HepG2 (cell line): ENCODE results near the gene PGM5. TPM values are rescaled to one million over a fixed set of nuclear protein-coding genes. Genes with fewer than 3 reads are reported as not detected.
"Not testable (repeated sequence)": the region's sequence is repeated elsewhere in the genome, so short reads cannot be mapped to it uniquely, and the experiment has no call there.

ENCODE experiments used
- ATAC-seq: fragments of 200-7000 bp; cut with Tn5 transposase; 3 replicates; pipeline ENCODE4 v1.9.1; 2020; ENCODE audit warnings: mild to moderate bottlenecking, moderate library complexity
- BruUV-seq: library from RNA; stranded (reverse); fragments of 400-500 nt; replicated peaks from 2 replicates; lab custom pipeline; 2021; lab: Mats Ljungman, UMichigan
- CTCF ChIA-PET: fragments of 300-600 bp; formaldehyde crosslinking; extraction: SDS; loops from one replicate; lab custom pipeline; 2021; ENCODE audit warnings: low total read pairs, inconsistent platforms, low intra/inter-chr PET ratio; lab: Yijun Ruan, JAX
- POLR2A ChIA-PET: fragments of 350-600 bp; sonication (Branson Sonifier 250); formaldehyde crosslinking; loops from one replicate; lab custom pipeline; 2020; ENCODE audit warnings: antibody characterized with exemption, inconsistent platforms; lab: Yijun Ruan, JAX
- DNase-seq: peaks from one replicate; pipeline ENCODE4 v3.0.0-alpha.2; 2015; ENCODE audit warnings: low spot score
- FAIRE-seq: peaks from 3 replicates; lab custom pipeline; 2011; peaks lifted over from hg19 to GRCh38; lab: Jason Lieb, UNC
- H2AFZ ChIP-seq: one replicate; pipeline ENCODE4 v1.6.1; 2011; ENCODE audit warnings: low read length, inconsistent platforms
- H3K27ac ChIP-seq: fragments of 300-600 bp; 3 replicates; pipeline ENCODE4 v1.8.0; 2011; ENCODE audit warnings: mixed run types, mild to moderate bottlenecking, mixed read lengths, low read length, inconsistent platforms; ENCODE audit not compliant: insufficient read depth; ENCODE audit errors: extremely low read length
- H3K27me3 ChIP-seq, 2 experiments: fragments of 200-600 bp in 1 of 2; 2 replicates in 1 of 2; 3 replicates in 1 of 2; pipeline versions ENCODE4 v1.6.0 to v1.8.0; 2011; ENCODE audit warnings: low read length in 2 of 2, mild to moderate bottlenecking in 2 of 2, moderate library complexity in 2 of 2, inconsistent platforms in 1 of 2; ENCODE audit not compliant: insufficient read depth in 2 of 2, control insufficient read depth in 1 of 2
- H3K36me3 ChIP-seq, 2 experiments: fragments of 200-600 bp in 1 of 2; replicated peaks in 1 of 2; 2 replicates in 1 of 2; 3 replicates in 1 of 2; pipeline versions ENCODE4 v1.5.1 to v1.8.0; 2011; ENCODE audit warnings: low read length in 2 of 2, inconsistent platforms in 1 of 2; ENCODE audit not compliant: insufficient read depth in 2 of 2, control insufficient read depth in 1 of 2
- H3K4me1 ChIP-seq: 2 replicates; pipeline ENCODE4 v1.5.1; 2012; ENCODE audit warnings: low read length, inconsistent platforms; ENCODE audit not compliant: insufficient read depth
- H3K4me2 ChIP-seq: 2 replicates; pipeline ENCODE4 v1.6.0; 2011; ENCODE audit warnings: low read depth, low read length, inconsistent platforms
- H3K4me3 ChIP-seq, 3 experiments: fragments of 200-600 bp in 1 of 3; sonication (generic), shearing (Covaris generic) in 1 of 3; replicated peaks in 1 of 3; 2 replicates each; pipeline ENCODE4 v1.5.1; 2011 to 2016; ENCODE audit warnings: low read length in 3 of 3, inconsistent platforms in 2 of 3, low read depth in 2 of 3, mild to moderate bottlenecking in 2 of 3, control low read depth in 1 of 3, mixed read lengths in 1 of 3; ENCODE audit not compliant: insufficient read depth in 1 of 3
- H3K79me2 ChIP-seq: one replicate; pipeline ENCODE4 v1.6.1; 2011; ENCODE audit warnings: low read length, inconsistent platforms; ENCODE audit not compliant: insufficient read depth
- H3K9ac ChIP-seq: 2 replicates; pipeline ENCODE4 v1.6.0; 2011; ENCODE audit warnings: mild to moderate bottlenecking, low read depth, low read length, inconsistent platforms; ENCODE audit not compliant: insufficient read depth
- H3K9me3 ChIP-seq: 2 replicates; pipeline ENCODE4 v1.5.1; 2012; ENCODE audit warnings: mild to moderate bottlenecking, low read length
- H4K20me1 ChIP-seq: 2 replicates; pipeline ENCODE4 v1.6.0; 2011; ENCODE audit warnings: inconsistent platforms, mild to moderate bottlenecking, low read length, moderate library complexity; ENCODE audit not compliant: insufficient read depth
- MAFF ChIP-seq: IDR thresholded peaks from 2 replicates; pipeline ENCODE4 v1.6.1; 2011; ENCODE audit warnings: low read depth, low read length, improper control_type of control experiment
- MAFK ChIP-seq, 2 experiments: IDR thresholded peaks in 1 of 2; conservative IDR thresholded peaks in 1 of 2; 2 replicates each; pipeline ENCODE4 v1.6.1; 2011; ENCODE audit warnings: improper control_type of control experiment in 2 of 2, low read length in 2 of 2
- whole genome bisulfite sequencing: methylation state at CpG from one replicate; pipeline ENCODE4 v1.1.6; 2017; ENCODE audit warnings: low lambda C conversion rate; 5-methylcytosine and 5-hydroxymethylcytosine counted together
- in situ Hi-C: cut with HindIII; loops from 2 replicates; pipeline ENCODE4 v1.10.0; 2017; ENCODE audit warnings: low pct_unique_long_range_greater_than_20kb; ENCODE audit not compliant: extremely low pct_ligation_motif_present
- intact Hi-C: fragments of 100-400 bp; cut with micrococcal nuclease; formaldehyde crosslinking; loops from one replicate; pipeline ENCODE4 v1.10.0; 2022; ENCODE audit not compliant: unreplicated experiment
- polyA plus RNA-seq, 8 experiments: library from polyadenylated mRNA; depleted of rRNA in 3 of 8; stranded (reverse) in 7 of 8; unstranded in 1 of 8; fragments of >200 nt; fragmentation: Illumina TruSeq in 4 of 8; extraction: Trizol in 4 of 8; gene quantifications; 2 replicates each; pipeline versions ENCODE4 v1.2.1 to v1.2.3, GENCODE V29; 2011 to 2016; ENCODE audit warnings: low read depth in 4 of 8, missing spikeins in 1 of 8, mixed read lengths in 1 of 8; ENCODE audit not compliant: insufficient read depth in 1 of 8
- total RNA-seq, 5 experiments: library from RNA; depleted of rRNA; stranded (reverse); fragments of >200 nt; fragmentation: Illumina TruSeq; extraction: Trizol; gene quantifications; 2 replicates each; pipeline ENCODE4 v1.2.3, GENCODE V29; 2016; ENCODE audit warnings: low read depth in 1 of 5

Gene PGM5
- total and polyA plus RNA-seq, 2 of the 13 experiments (the other 11 are each of a cell fraction or from before 2014, with no cell fraction given) = not detected

DNA sequence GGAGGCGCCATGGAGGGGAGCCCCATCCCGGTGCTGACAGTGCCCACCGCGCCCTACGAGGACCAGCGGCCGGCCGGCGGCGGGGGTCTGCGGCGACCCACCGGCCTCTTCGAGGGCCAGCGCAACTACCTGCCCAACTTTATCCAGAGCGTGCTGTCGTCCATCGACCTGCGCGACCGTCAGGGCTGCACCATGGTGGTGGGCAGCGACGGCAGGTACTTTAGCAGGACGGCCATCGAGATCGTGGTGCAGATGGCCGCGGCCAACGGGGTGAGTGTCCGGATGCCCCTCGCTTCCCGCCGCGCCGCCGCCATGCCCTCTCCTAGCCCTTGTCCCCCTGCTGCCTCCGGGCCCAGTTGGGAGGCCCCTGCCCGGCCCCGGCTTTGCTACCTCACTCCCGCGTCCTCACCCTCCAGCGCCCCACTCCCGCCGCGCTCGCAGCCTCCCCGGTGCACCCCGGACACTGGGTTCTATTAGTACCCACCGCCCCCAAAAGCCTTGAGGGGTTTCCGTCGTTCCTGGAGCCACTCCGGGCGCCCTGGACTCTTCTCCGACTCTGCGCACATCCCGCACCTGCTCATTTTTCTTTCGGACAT lies 806 bp downstream of the PGM5 start:
- Histone ChIP-seq H3K4me3 (peak overlapping the region in 1 of 3 experiments; percentile 52; a peak in 2 of 6 replicates), H3K4me2 (peak overlapping the region; percentile 69)
- DNase-seq, H3K36me3 ChIP-seq, H4K20me1 ChIP-seq, POLR2A ChIA-PET, H3K9me3 ChIP-seq, in situ Hi-C loops, H3K79me2 ChIP-seq, H3K4me1 ChIP-seq, H3K27me3 ChIP-seq, BruUV-seq, intact Hi-C loops, CTCF ChIA-PET, H3K27ac ChIP-seq, FAIRE-seq, H3K9ac ChIP-seq, H2AFZ ChIP-seq: not testable (repeated sequence)
- peak; percentile 36 for ATAC-seq
- 65% methylated on average over 16 of the region's 57 CpGs for WGBS

- in situ Hi-C loops = not testable (repeated sequence)
Observed at GRCh38 chr9:68366933-68367547, 10.6 kb downstream of the PGM5 start.

GRCh38 chr9:68375789-68376188 lies 19.4 kb downstream of the PGM5 start:
- H3K9me3 ChIP-seq, BruUV-seq, H3K36me3 ChIP-seq, intact Hi-C loops, FAIRE-seq, in situ Hi-C loops, H3K4me3 ChIP-seq, H3K9ac ChIP-seq, H4K20me1 ChIP-seq, H3K27ac ChIP-seq, ATAC-seq, H2AFZ ChIP-seq, H3K4me2 ChIP-seq, DNase-seq, H3K27me3 ChIP-seq, H3K79me2 ChIP-seq, CTCF ChIA-PET, H3K4me1 ChIP-seq, POLR2A ChIA-PET: not testable (repeated sequence)
- WGBS = 38% methylated on average over 4 of the region's 4 CpGs

More at GRCh38 chr9:68366933-68367547, 10.6 kb downstream of the PGM5 start:
- H3K4me2 ChIP-seq, H3K36me3 ChIP-seq, H3K4me1 ChIP-seq, DNase-seq, H3K27me3 ChIP-seq, BruUV-seq, H3K9me3 ChIP-seq, intact Hi-C loops, H3K27ac ChIP-seq, H3K79me2 ChIP-seq, POLR2A ChIA-PET, H2AFZ ChIP-seq, CTCF ChIA-PET, ATAC-seq, H3K9ac ChIP-seq, H4K20me1 ChIP-seq, FAIRE-seq, H3K4me3 ChIP-seq: not testable (repeated sequence)
- WGBS = 2% methylated on average over 5 of the region's 10 CpGs
- TF ChIP-seq MAFF = peak; percentile 68
- TF ChIP-seq MAFK (conservative IDR thresholded peaks at IDR 0.05 in 1 of 2, IDR thresholded peaks at IDR 0.05 in 1 of 2; ENCODE audit: low read length in 2 of 2) = peak; percentile 60 to 76

- H3K9ac ChIP-seq, H4K20me1 ChIP-seq, POLR2A ChIA-PET, ATAC-seq, H3K79me2 ChIP-seq, H2AFZ ChIP-seq, CTCF ChIA-PET, H3K4me1 ChIP-seq, H3K27ac ChIP-seq, H3K4me3 ChIP-seq, BruUV-seq, FAIRE-seq, H3K27me3 ChIP-seq, intact Hi-C loops, H3K9me3 ChIP-seq, H3K4me2 ChIP-seq, H3K36me3 ChIP-seq, in situ Hi-C loops, DNase-seq: not testable (repeated sequence)
- 0% methylated on average over 1 of the region's 1 CpG for WGBS
Observed at GRCh38 chr9:68377723-68378122, 21.3 kb downstream of the PGM5 start.
